Testis (tissue), 2 donors: ENCODE measurements around the gene FMNL2.

Experiments used
- CTCF ChIP-seq, 3 experiments: fragments of 450-650 bp in 2 of 3; fragments of 200-600 bp in 1 of 3; sonication (generic) in 1 of 3; IDR thresholded peaks; one replicate each; pipeline ENCODE4 v1.5.1; 2016 to 2019; ENCODE audit warnings: antibody characterized with exemption in 3 of 3, mild to moderate bottlenecking in 2 of 3, moderate library complexity in 1 of 3
- POLR2A ChIP-seq: fragments of 450-650 bp; IDR thresholded peaks from one replicate; pipeline ENCODE4 v1.6.1; 2017; ENCODE audit warnings: antibody characterized with exemption, mild to moderate bottlenecking, moderate library complexity

GRCh38 chr2:152367547-152368390 is 32.8 kb downstream of the FMNL2 start:
- no peak for TF ChIP-seq CTCF (IDR thresholded peaks at IDR 0.05)
- no peak for TF ChIP-seq POLR2A
